Measurements from ENCODE around the gene EPG5.

- no peak for TF ChIP-seq POLR2A (IDR thresholded peaks at IDR 0.05)
- TF ChIP-seq CTCF (IDR thresholded peaks at IDR 0.05) = no peak
Observed at GRCh38 chr18:45896991-45897390, 70.1 kb downstream of the EPG5 start.
